HepG2 (cell line): ENCODE data around the gene AKAP12. TPM values are rescaled to one million over a fixed set of nuclear protein-coding genes. Genes with fewer than 3 reads are reported as not detected.

ENCODE experiments used
- CAMTA2 ChIP-seq: sonication (generic); formaldehyde crosslinking; IDR thresholded peaks from 2 replicates; pipeline ENCODE4 v1.4.0; 2020; ENCODE audit warnings: mild to moderate bottlenecking, missing genetic modification reagents, borderline replicate concordance
- FOXC1 ChIP-seq: sonication (generic); formaldehyde crosslinking; IDR thresholded peaks from 2 replicates; pipeline ENCODE4 v1.8.0; 2022; ENCODE audit warnings: mild to moderate bottlenecking, missing genetic modification reagents, borderline replicate concordance
- GTF3A ChIP-seq: sonication (generic); formaldehyde crosslinking; conservative IDR thresholded peaks from 2 replicates; pipeline ENCODE4 v1.4.0; 2020; ENCODE audit warnings: mild to moderate bottlenecking, missing genetic modification reagents
- HMG20A ChIP-seq: IDR thresholded peaks from 2 replicates; pipeline ENCODE4 v1.6.1; 2016; ENCODE audit warnings: borderline replicate concordance
- HNF4G ChIP-seq, 2 experiments: sonication (generic) in 1 of 2; formaldehyde crosslinking in 1 of 2; IDR thresholded peaks; 2 replicates each; pipeline versions ENCODE4 v1.4.0 to v1.6.1; 2011 to 2020; ENCODE audit warnings: borderline replicate concordance in 2 of 2, low read depth in 2 of 2, mild to moderate bottlenecking in 2 of 2, low read length in 1 of 2, missing genetic modification reagents in 1 of 2, moderate library complexity in 1 of 2
- HNRNPH1 ChIP-seq: fragments of 200-400 bp; formaldehyde crosslinking; optimal IDR thresholded peaks from 2 replicates; pipeline ENCODE3; 2017; ENCODE audit warnings: mild to moderate bottlenecking, low read depth, low read length
- MAFG ChIP-seq: sonication (generic); formaldehyde crosslinking; IDR thresholded peaks from 2 replicates; pipeline ENCODE4 v1.5.1; 2020; ENCODE audit warnings: mild to moderate bottlenecking, missing genetic modification reagents
- NBN ChIP-seq: fragments of 450-650 bp; conservative IDR thresholded peaks from 2 replicates; pipeline ENCODE4 v1.6.1; 2017
- NR3C1 ChIP-seq: sonication (generic); formaldehyde crosslinking; IDR thresholded peaks from 2 replicates; pipeline ENCODE4 v1.4.0; 2020; ENCODE audit warnings: missing genetic modification reagents
- PAWR ChIP-seq: sonication (generic); formaldehyde crosslinking; IDR thresholded peaks from 2 replicates; pipeline ENCODE4 v1.4.0; 2020; ENCODE audit warnings: missing genetic modification reagents, mild to moderate bottlenecking, borderline replicate concordance
- SIN3B ChIP-seq: fragments of 150-350 bp; IDR thresholded peaks from 2 replicates; pipeline ENCODE4 v1.6.1; 2014; ENCODE audit warnings: low read length
- SNAI1 ChIP-seq: sonication (generic); formaldehyde crosslinking; IDR thresholded peaks from 2 replicates; pipeline ENCODE4 v1.5.0; 2020; ENCODE audit warnings: mild to moderate bottlenecking, missing genetic modification reagents, borderline replicate concordance
- TARDBP ChIP-seq: sonication (generic); formaldehyde crosslinking; IDR thresholded peaks from 2 replicates; pipeline ENCODE4 v1.8.0; 2022; ENCODE audit warnings: mild to moderate bottlenecking, missing genetic modification reagents
- TEAD3 ChIP-seq: optimal IDR thresholded peaks from 2 replicates; pipeline ENCODE3; 2016; ENCODE audit warnings: borderline replicate concordance
- THRA ChIP-seq: sonication (generic); formaldehyde crosslinking; IDR thresholded peaks from 2 replicates; pipeline ENCODE4 v1.4.0; 2020; ENCODE audit warnings: missing genetic modification reagents, borderline replicate concordance
- ZBTB38 ChIP-seq: sonication (generic); formaldehyde crosslinking; IDR thresholded peaks from 2 replicates; pipeline ENCODE4 v1.5.1; 2020; ENCODE audit warnings: mild to moderate bottlenecking, missing genetic modification reagents
- ZFP90 ChIP-seq: sonication (generic); formaldehyde crosslinking; IDR thresholded peaks from 2 replicates; pipeline ENCODE4 v1.8.0; 2022; ENCODE audit warnings: missing genetic modification reagents, mild to moderate bottlenecking, inconsistent platforms, borderline replicate concordance
- ZNF3 ChIP-seq: IDR thresholded peaks from 2 replicates; pipeline ENCODE4 v1.7.0; 2017; ENCODE audit warnings: inconsistent platforms
- ZNF326 ChIP-seq: sonication (generic); formaldehyde crosslinking; IDR thresholded peaks from 2 replicates; pipeline ENCODE4 v1.4.0; 2020; ENCODE audit warnings: missing genetic modification reagents, borderline replicate concordance
- polyA plus RNA-seq, 8 experiments: library from polyadenylated mRNA; depleted of rRNA in 3 of 8; stranded (reverse) in 7 of 8; unstranded in 1 of 8; fragments of >200 nt; fragmentation: Illumina TruSeq in 4 of 8; extraction: Trizol in 4 of 8; gene quantifications; 2 replicates each; pipeline versions ENCODE4 v1.2.1 to v1.2.3, GENCODE V29; 2011 to 2016; ENCODE audit warnings: low read depth in 4 of 8, missing spikeins in 1 of 8, mixed read lengths in 1 of 8; ENCODE audit not compliant: insufficient read depth in 1 of 8
- total RNA-seq, 5 experiments: library from RNA; depleted of rRNA; stranded (reverse); fragments of >200 nt; fragmentation: Illumina TruSeq; extraction: Trizol; gene quantifications; 2 replicates each; pipeline ENCODE4 v1.2.3, GENCODE V29; 2016; ENCODE audit warnings: low read depth in 1 of 5
- TF ChIP-seq, protein P1 (sequence below): sonication (generic); formaldehyde crosslinking; IDR thresholded peaks from 2 replicates; pipeline ENCODE4 v1.8.1; 2023; ENCODE audit warnings: mild to moderate bottlenecking, missing genetic modification reagents
- TF ChIP-seq, protein P2 (sequence below): sonication (generic); formaldehyde crosslinking; IDR thresholded peaks from 2 replicates; pipeline ENCODE4 v1.5.1; 2020; ENCODE audit warnings: missing genetic modification reagents, mild to moderate bottlenecking, borderline replicate concordance
- TF ChIP-seq, protein P3 (sequence below): sonication (generic); formaldehyde crosslinking; IDR thresholded peaks from 2 replicates; pipeline ENCODE4 v1.5.1; 2020; ENCODE audit warnings: missing genetic modification reagents, mild to moderate bottlenecking, borderline replicate concordance

The AKAP12 gene
- total and polyA plus RNA-seq, 2 of the 13 experiments (the other 11 are each of a cell fraction or from before 2014, with no cell fraction given), result 10.6 to 19.0 TPM

- TF ChIP-seq, protein P1, sequence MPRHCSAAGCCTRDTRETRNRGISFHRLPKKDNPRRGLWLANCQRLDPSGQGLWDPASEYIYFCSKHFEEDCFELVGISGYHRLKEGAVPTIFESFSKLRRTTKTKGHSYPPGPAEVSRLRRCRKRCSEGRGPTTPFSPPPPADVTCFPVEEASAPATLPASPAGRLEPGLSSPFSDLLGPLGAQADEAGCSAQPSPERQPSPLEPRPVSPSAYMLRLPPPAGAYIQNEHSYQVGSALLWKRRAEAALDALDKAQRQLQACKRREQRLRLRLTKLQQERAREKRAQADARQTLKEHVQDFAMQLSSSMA (CRISPR knock-in tag), result 0 out of 2 replicates have a peak, but pooled peaks have one; percentile 49
- TF ChIP-seq, protein P2, sequence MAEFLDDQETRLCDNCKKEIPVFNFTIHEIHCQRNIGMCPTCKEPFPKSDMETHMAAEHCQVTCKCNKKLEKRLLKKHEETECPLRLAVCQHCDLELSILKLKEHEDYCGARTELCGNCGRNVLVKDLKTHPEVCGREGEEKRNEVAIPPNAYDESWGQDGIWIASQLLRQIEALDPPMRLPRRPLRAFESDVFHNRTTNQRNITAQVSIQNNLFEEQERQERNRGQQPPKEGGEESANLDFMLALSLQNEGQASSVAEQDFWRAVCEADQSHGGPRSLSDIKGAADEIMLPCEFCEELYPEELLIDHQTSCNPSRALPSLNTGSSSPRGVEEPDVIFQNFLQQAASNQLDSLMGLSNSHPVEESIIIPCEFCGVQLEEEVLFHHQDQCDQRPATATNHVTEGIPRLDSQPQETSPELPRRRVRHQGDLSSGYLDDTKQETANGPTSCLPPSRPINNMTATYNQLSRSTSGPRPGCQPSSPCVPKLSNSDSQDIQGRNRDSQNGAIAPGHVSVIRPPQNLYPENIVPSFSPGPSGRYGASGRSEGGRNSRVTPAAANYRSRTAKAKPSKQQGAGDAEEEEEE (CRISPR knock-in tag), result peak; percentile 79; the same call in 1 of the 2 replicates
- TF ChIP-seq HNF4G (IDR thresholded peaks at IDR 0.05; ENCODE audit: borderline replicate concordance, low read depth, low read length), result no peak
- no peak for TF ChIP-seq HNF4G (CRISPR knock-in tag; IDR thresholded peaks at IDR 0.05; ENCODE audit: borderline replicate concordance, low read depth)
- no peak for TF ChIP-seq HNRNPH1
- peak; percentile 87; the same call in 1 of the 2 replicates for TF ChIP-seq FOXC1
- no peak; the same call in 1 of the 2 replicates for TF ChIP-seq TARDBP
- TF ChIP-seq THRA (CRISPR knock-in tag), result no peak
- no peak for TF ChIP-seq NR3C1 (CRISPR knock-in tag)
- peak; percentile 81 for TF ChIP-seq TEAD3
- peak; percentile 12; the same call in 1 of the 2 replicates for TF ChIP-seq HMG20A (CRISPR knock-in tag)
- no peak for TF ChIP-seq ZNF3 (CRISPR knock-in tag)
- peak; percentile 22; the same call in 1 of the 2 replicates for TF ChIP-seq SIN3B
- no peak for TF ChIP-seq ZNF326 (CRISPR knock-in tag)
- no peak for TF ChIP-seq CAMTA2 (CRISPR knock-in tag)
- TF ChIP-seq ZFP90 (CRISPR knock-in tag), result no peak
- TF ChIP-seq NBN, result no peak
- TF ChIP-seq MAFG (CRISPR knock-in tag), result no peak
- TF ChIP-seq ZBTB38 (CRISPR knock-in tag), result peak; percentile 74; the same call in 1 of the 2 replicates
- no peak for TF ChIP-seq GTF3A
- no peak for TF ChIP-seq SNAI1 (CRISPR knock-in tag)
- TF ChIP-seq, protein P3, sequence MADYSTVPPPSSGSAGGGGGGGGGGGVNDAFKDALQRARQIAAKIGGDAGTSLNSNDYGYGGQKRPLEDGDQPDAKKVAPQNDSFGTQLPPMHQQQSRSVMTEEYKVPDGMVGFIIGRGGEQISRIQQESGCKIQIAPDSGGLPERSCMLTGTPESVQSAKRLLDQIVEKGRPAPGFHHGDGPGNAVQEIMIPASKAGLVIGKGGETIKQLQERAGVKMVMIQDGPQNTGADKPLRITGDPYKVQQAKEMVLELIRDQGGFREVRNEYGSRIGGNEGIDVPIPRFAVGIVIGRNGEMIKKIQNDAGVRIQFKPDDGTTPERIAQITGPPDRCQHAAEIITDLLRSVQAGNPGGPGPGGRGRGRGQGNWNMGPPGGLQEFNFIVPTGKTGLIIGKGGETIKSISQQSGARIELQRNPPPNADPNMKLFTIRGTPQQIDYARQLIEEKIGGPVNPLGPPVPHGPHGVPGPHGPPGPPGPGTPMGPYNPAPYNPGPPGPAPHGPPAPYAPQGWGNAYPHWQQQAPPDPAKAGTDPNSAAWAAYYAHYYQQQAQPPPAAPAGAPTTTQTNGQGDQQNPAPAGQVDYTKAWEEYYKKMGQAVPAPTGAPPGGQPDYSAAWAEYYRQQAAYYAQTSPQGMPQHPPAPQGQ (CRISPR knock-in tag), result 0 out of 2 replicates have a peak, but pooled peaks have one; percentile 34
- TF ChIP-seq PAWR (CRISPR knock-in tag), result 0 out of 2 replicates have a peak, but pooled peaks have one; percentile 23
Observed at GRCh38 chr6:151323791-151324487, 84.2 kb downstream of the AKAP12 start (continued).
